ENCODE measurements around the gene HSFX4.
A peak's percentile ranks its signal among the peaks of the same experiment; 100 is the strongest.
"Not testable (repeated sequence)": the region's sequence is repeated elsewhere in the genome, so short reads cannot be mapped to it uniquely, and the experiment has no call there.

HSFX4 gene

GRCh38 chrX:149946932-149947331 lies 17.6 kb downstream of the HSFX4 start:
- not testable (repeated sequence) for H2AFZ ChIP-seq (ENCODE audit: low read depth, low read length); DNase-seq; H4K91ac ChIP-seq (ENCODE audit: low read length); H3K79me1 ChIP-seq (replicated peaks; ENCODE audit: low read length, poor library complexity, severe bottlenecking); H2AK5ac ChIP-seq (ENCODE audit: low read length, severe bottlenecking); H3K27ac ChIP-seq (ENCODE audit: low read length, poor library complexity, severe bottlenecking); H3K18ac ChIP-seq (ENCODE audit: low read depth in 1 of 2, low read length in 2 of 2); H3K4me3 ChIP-seq (ENCODE audit: insufficient read depth in 1 of 2, low read depth in 1 of 2, low read length in 2 of 2); H3K9me3 ChIP-seq (ENCODE audit: control insufficient read depth, low read length); H2BK120ac ChIP-seq (ENCODE audit: low read depth, low read length); H2BK5ac ChIP-seq (ENCODE audit: low read depth, low read length, poor library complexity, severe bottlenecking); H3K4me2 ChIP-seq (ENCODE audit: low read length, poor library complexity, severe bottlenecking); H3K27me3 ChIP-seq (ENCODE audit: control insufficient read depth in 1 of 2, insufficient read depth in 1 of 2, low read length in 2 of 2); H3K4ac ChIP-seq (ENCODE audit: low read depth in 1 of 2, low read length in 2 of 2); H3K23ac ChIP-seq (ENCODE audit: low read length in 2 of 2); H4K8ac ChIP-seq (ENCODE audit: low read length); H2BK12ac ChIP-seq (ENCODE audit: low read length in 2 of 2); H3K14ac ChIP-seq (ENCODE audit: low read length in 2 of 2); H2BK15ac ChIP-seq (ENCODE audit: low read depth, poor library complexity, severe bottlenecking); H3K4me1 ChIP-seq (ENCODE audit: control insufficient read depth, insufficient read depth, low read depth, low read length); H3K9ac ChIP-seq (ENCODE audit: low read length)
- H3K36me3 ChIP-seq (ENCODE audit: control insufficient read depth in 1 of 2, insufficient read depth in 2 of 2, low read depth in 1 of 2, low read length in 2 of 2): peaks cover 9 to 14% of the 10 kb centered on the region in 2 experiments
- WGBS: no CpG with 5 or more reads among the region's 3 CpGs

- Histone ChIP-seq H3K23ac (ENCODE audit: low read length in 2 of 2) (no peak overlapping the region), H4K8ac (ENCODE audit: low read length) (no peak overlapping the region), H3K4me2 (ENCODE audit: low read length, poor library complexity, severe bottlenecking) (no peak overlapping the region), H3K79me1 (replicated peaks; ENCODE audit: low read length, poor library complexity, severe bottlenecking) (peaks cover 1% of the 10 kb centered on the region), H2BK12ac (ENCODE audit: low read length in 2 of 2) (no peak overlapping the region), H3K36me3 (ENCODE audit: control insufficient read depth in 1 of 2, insufficient read depth in 2 of 2, low read depth in 1 of 2, low read length in 2 of 2) (peaks cover 9 to 14% of the 10 kb centered on the region in 2 experiments), H3K9me3 (ENCODE audit: control insufficient read depth, low read length) (no peaks in the 10 kb centered on the region), H3K4ac (ENCODE audit: low read depth in 1 of 2, low read length in 2 of 2) (no peak overlapping the region), H2AK5ac (ENCODE audit: low read length, severe bottlenecking) (no peak overlapping the region), H2BK15ac (ENCODE audit: low read depth, poor library complexity, severe bottlenecking) (no peak overlapping the region), H2BK120ac (ENCODE audit: low read depth, low read length) (no peak overlapping the region), H2AFZ (ENCODE audit: low read depth, low read length) (no peak overlapping the region), H3K4me3 (ENCODE audit: insufficient read depth in 1 of 2, low read depth in 1 of 2, low read length in 2 of 2) (no peak overlapping the region), H3K14ac (ENCODE audit: low read length in 2 of 2) (no peak overlapping the region), H4K91ac (ENCODE audit: low read length) (no peak overlapping the region), H3K27me3 (ENCODE audit: control insufficient read depth in 1 of 2, insufficient read depth in 1 of 2, low read length in 2 of 2) (peaks cover 0 to 3% of the 10 kb centered on the region in 2 experiments), H3K9ac (ENCODE audit: low read length) (no peak overlapping the region), H3K4me1 (ENCODE audit: control insufficient read depth, insufficient read depth, low read depth, low read length) (no peaks in the 10 kb centered on the region), H2BK5ac (ENCODE audit: low read depth, low read length, poor library complexity, severe bottlenecking) (no peak overlapping the region), H3K18ac (ENCODE audit: low read depth in 1 of 2, low read length in 2 of 2) (no peak overlapping the region), H3K27ac (ENCODE audit: low read length, poor library complexity, severe bottlenecking) (peak overlapping the region; percentile 49)
- WGBS: 89% methylated on average over 3 of the region's 3 CpGs
- no peak for DNase-seq
Observed at GRCh38 chrX:149948016-149948415, 18.6 kb downstream of the HSFX4 start.

GRCh38 chrX:149949743-149950436 lies 20.5 kb downstream of the HSFX4 start:
- H2BK120ac ChIP-seq (ENCODE audit: low read depth, low read length): no peak overlapping the region
- H2AFZ ChIP-seq (ENCODE audit: low read depth, low read length): no peak overlapping the region
- H2BK5ac ChIP-seq (ENCODE audit: low read depth, low read length, poor library complexity, severe bottlenecking): no peak overlapping the region
- 71% methylated on average over 6 of the region's 6 CpGs for WGBS
- H3K23ac ChIP-seq (ENCODE audit: low read length in 2 of 2): no peak overlapping the region
- no peak overlapping the region for H2BK15ac ChIP-seq (ENCODE audit: low read depth, poor library complexity, severe bottlenecking)
- no peak overlapping the region for H3K9ac ChIP-seq (ENCODE audit: low read length)
- no peak overlapping the region for H3K4me2 ChIP-seq (ENCODE audit: low read length, poor library complexity, severe bottlenecking)
- H4K91ac ChIP-seq (ENCODE audit: low read length): no peak overlapping the region
- no peak overlapping the region for H2BK12ac ChIP-seq (ENCODE audit: low read length in 2 of 2)
- H3K36me3 ChIP-seq (ENCODE audit: control insufficient read depth in 1 of 2, insufficient read depth in 2 of 2, low read depth in 1 of 2, low read length in 2 of 2): peaks cover 9 to 12% of the 10 kb centered on the region in 2 experiments
- no peak overlapping the region for H3K27ac ChIP-seq (ENCODE audit: low read length, poor library complexity, severe bottlenecking)
- H3K18ac ChIP-seq (ENCODE audit: low read depth in 1 of 2, low read length in 2 of 2): no peak overlapping the region
- no peaks in the 10 kb centered on the region for H3K79me1 ChIP-seq (replicated peaks; ENCODE audit: low read length, poor library complexity, severe bottlenecking)
- H3K4me3 ChIP-seq (ENCODE audit: insufficient read depth in 1 of 2, low read depth in 1 of 2, low read length in 2 of 2): no peak overlapping the region
- H4K8ac ChIP-seq (ENCODE audit: low read length): no peak overlapping the region
- H2AK5ac ChIP-seq (ENCODE audit: low read length, severe bottlenecking): no peak overlapping the region
- H3K4ac ChIP-seq (ENCODE audit: low read depth in 1 of 2, low read length in 2 of 2): no peak overlapping the region
- no peak for DNase-seq
- H3K4me1 ChIP-seq (ENCODE audit: control insufficient read depth, insufficient read depth, low read depth, low read length): no peaks in the 10 kb centered on the region
- H3K9me3 ChIP-seq (ENCODE audit: control insufficient read depth, low read length): no peaks in the 10 kb centered on the region
- H3K14ac ChIP-seq (ENCODE audit: low read length in 2 of 2): no peak overlapping the region
- H3K27me3 ChIP-seq (ENCODE audit: control insufficient read depth in 1 of 2, insufficient read depth in 1 of 2, low read length in 2 of 2): peaks cover 0 to 3% of the 10 kb centered on the region in 2 experiments

GRCh38 chrX:149950681-149951080 lies 21.3 kb downstream of the HSFX4 start:
- no peaks in the 10 kb centered on the region for H3K4me1 ChIP-seq (ENCODE audit: control insufficient read depth, insufficient read depth, low read depth, low read length)
- H3K4ac ChIP-seq (ENCODE audit: low read depth in 1 of 2, low read length in 2 of 2): no peak overlapping the region
- H3K36me3 ChIP-seq (ENCODE audit: control insufficient read depth in 1 of 2, insufficient read depth in 2 of 2, low read depth in 1 of 2, low read length in 2 of 2): peaks cover 3 to 12% of the 10 kb centered on the region in 2 experiments
- H2BK12ac ChIP-seq (ENCODE audit: low read length in 2 of 2): no peak overlapping the region
- no peak overlapping the region for H2AK5ac ChIP-seq (ENCODE audit: low read length, severe bottlenecking)
- 100% methylated on average over 1 of the region's 1 CpG for WGBS
- H2BK15ac ChIP-seq (ENCODE audit: low read depth, poor library complexity, severe bottlenecking): no peak overlapping the region
- no peak overlapping the region for H3K23ac ChIP-seq (ENCODE audit: low read length in 2 of 2)
- no peak overlapping the region for H2AFZ ChIP-seq (ENCODE audit: low read depth, low read length)
- H3K79me1 ChIP-seq (replicated peaks; ENCODE audit: low read length, poor library complexity, severe bottlenecking): no peaks in the 10 kb centered on the region
- no peak overlapping the region for H3K14ac ChIP-seq (ENCODE audit: low read length in 2 of 2)
- H3K4me3 ChIP-seq (ENCODE audit: insufficient read depth in 1 of 2, low read depth in 1 of 2, low read length in 2 of 2): no peak overlapping the region
- no peak overlapping the region for H3K18ac ChIP-seq (ENCODE audit: low read depth in 1 of 2, low read length in 2 of 2)
- no peak overlapping the region for H2BK120ac ChIP-seq (ENCODE audit: low read depth, low read length)
- H3K9ac ChIP-seq (ENCODE audit: low read length): no peak overlapping the region
- peaks cover 0 to 3% of the 10 kb centered on the region in 2 experiments for H3K27me3 ChIP-seq (ENCODE audit: control insufficient read depth in 1 of 2, insufficient read depth in 1 of 2, low read length in 2 of 2)
- no peak overlapping the region for H3K27ac ChIP-seq (ENCODE audit: low read length, poor library complexity, severe bottlenecking)
- H3K9me3 ChIP-seq (ENCODE audit: control insufficient read depth, low read length): no peaks in the 10 kb centered on the region
- H4K91ac ChIP-seq (ENCODE audit: low read length): no peak overlapping the region
- H2BK5ac ChIP-seq (ENCODE audit: low read depth, low read length, poor library complexity, severe bottlenecking): no peak overlapping the region
- DNase-seq: peak; percentile 58
- no peak overlapping the region for H4K8ac ChIP-seq (ENCODE audit: low read length)
- no peak overlapping the region for H3K4me2 ChIP-seq (ENCODE audit: low read length, poor library complexity, severe bottlenecking)
